Urothelium cell line (cell line): ENCODE data around the gene PTGIR.
A peak's percentile ranks its signal among the peaks of the same experiment; 100 is the strongest.
"Not testable (repeated sequence)": the region's sequence is repeated elsewhere in the genome, so short reads cannot be mapped to it uniquely, and the experiment has no call there.

Experiments used
- DNase-seq: peaks from one replicate; pipeline ENCODE4 v3.0.0; 2011; ENCODE audit warnings: low spot score, mixed read lengths
- FAIRE-seq: peaks from 2 replicates; lab custom pipeline; 2011; peaks lifted over from hg19 to GRCh38; lab: Jason Lieb, UNC

PTGIR gene

GRCh38 chr19:46639358-46640182 is 14.7 kb upstream of the PTGIR start:
- no peak for FAIRE-seq
- DNase-seq = peak; percentile 69

DNA sequence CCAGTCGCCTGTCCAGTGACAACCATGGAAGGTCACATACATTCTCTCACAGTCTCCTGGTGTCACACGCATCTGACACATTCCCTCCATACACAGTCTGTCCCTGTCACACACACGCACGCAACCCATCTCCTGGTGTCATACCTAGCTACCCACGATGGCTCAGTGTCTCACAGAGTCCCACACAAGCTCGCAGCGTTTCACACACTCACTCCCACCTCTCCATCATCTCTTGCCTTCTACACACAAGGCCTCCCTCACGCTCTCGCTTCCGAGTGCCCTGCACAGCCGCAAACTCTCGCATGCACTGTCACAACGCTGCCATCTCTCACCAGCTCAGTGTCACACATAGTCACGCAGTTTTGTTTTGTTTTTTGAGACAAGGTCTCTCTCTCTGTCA is 12.3 kb upstream of the PTGIR start:
- FAIRE-seq (peak; percentile 48), DNase-seq (no peak)

GRCh38 chr19:46635920-46636761 is 11.3 kb upstream of the PTGIR start, which contains the start of gene GNG8:
GNG8 (minus strand) TSS chr19:46636202; CDS start chr19:46634682, 1,520 bp downstream.
- DNase-seq (no peak), FAIRE-seq (no peak)

DNA sequence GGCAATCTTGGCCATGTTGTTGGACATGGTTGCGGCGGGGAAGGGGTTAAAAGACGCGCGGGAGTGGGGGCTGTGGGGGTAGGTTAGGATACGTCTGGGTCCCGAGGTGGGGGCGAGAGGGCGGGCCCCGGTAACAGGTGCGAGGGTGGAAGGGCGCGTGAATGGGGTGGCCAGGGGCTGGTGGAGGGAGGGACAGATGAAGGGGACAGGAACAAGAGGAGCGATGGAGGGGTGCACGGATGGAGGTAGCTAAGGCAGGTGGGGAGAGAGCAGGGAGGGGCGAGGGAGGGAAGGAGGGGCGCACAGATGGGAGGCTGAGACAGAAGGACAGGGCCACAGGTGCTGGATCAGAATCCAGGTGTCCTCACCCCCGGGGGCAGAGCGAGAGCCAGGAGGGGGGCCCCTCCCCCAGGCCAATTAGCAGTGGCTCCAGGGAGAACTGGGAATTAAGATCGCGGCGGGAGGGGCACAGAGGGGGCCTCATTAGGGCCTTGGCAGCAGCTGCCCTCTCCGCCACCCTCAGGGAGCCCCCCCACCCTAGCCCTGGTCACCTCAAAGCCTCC is 9.8 kb upstream of the PTGIR start:
- FAIRE-seq (no peak), DNase-seq (no peak)

- peak; percentile 86 for FAIRE-seq
- peak; percentile 85 for DNase-seq
These were observed 9.3 kb upstream of the PTGIR start for GRCh38 chr19:46634045-46634655.

- no peak for DNase-seq
- FAIRE-seq = no peak
These were observed 8.2 kb upstream of the PTGIR start for GRCh38 chr19:46633130-46633529.

GRCh38 chr19:46631481-46631880 is 6.6 kb upstream of the PTGIR start:
- DNase-seq (no peak), FAIRE-seq (no peak)

DNA sequence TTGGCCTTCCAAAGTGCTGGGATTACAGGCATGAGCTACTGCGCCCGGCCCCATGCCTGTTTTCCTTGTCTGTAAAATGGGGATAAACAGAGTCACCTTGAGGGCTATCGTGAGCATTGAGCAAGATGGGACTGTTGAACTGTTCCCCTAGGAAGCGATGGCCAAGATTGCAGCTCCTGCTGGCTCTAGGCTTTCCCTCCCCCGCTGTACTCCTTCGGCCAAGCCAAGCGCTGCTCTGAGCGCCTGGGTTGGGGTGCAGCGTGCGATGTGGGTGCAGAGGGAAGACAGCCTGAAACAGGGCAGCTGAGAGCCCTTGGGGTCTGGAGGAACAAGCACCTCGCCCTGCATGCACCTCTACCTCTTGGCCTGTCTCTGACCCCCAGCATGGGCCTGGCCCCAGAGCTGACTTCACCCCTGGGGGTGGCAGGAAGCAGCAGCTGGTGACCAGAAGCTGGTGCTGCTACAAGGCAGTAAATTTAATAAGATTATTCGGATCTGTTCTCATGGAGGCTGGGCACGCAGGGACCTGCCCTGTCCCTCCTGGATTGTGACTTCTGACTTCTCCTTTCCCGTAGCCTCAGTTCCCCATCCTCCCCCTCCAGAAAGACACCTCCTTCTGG is 5.8 kb upstream of the PTGIR start:
- no peak for FAIRE-seq

GRCh38 chr19:46629546-46630025 is 4.7 kb upstream of the PTGIR start:
- no peak for FAIRE-seq
- DNase-seq = no peak

More for the DNA sequence above, 5.8 kb upstream of the PTGIR start:
- DNase-seq = no peak

GRCh38 chr19:46628970-46629369 is 4.1 kb upstream of the PTGIR start:
- not testable (repeated sequence) for FAIRE-seq, DNase-seq

- no peak for DNase-seq
- FAIRE-seq = no peak
These were observed 1.6 kb upstream of the PTGIR start for GRCh38 chr19:46626446-46626845.

GRCh38 chr19:46625731-46626130 is 842 bp upstream of the PTGIR start:
- FAIRE-seq (no peak), DNase-seq (no peak)

DNA sequence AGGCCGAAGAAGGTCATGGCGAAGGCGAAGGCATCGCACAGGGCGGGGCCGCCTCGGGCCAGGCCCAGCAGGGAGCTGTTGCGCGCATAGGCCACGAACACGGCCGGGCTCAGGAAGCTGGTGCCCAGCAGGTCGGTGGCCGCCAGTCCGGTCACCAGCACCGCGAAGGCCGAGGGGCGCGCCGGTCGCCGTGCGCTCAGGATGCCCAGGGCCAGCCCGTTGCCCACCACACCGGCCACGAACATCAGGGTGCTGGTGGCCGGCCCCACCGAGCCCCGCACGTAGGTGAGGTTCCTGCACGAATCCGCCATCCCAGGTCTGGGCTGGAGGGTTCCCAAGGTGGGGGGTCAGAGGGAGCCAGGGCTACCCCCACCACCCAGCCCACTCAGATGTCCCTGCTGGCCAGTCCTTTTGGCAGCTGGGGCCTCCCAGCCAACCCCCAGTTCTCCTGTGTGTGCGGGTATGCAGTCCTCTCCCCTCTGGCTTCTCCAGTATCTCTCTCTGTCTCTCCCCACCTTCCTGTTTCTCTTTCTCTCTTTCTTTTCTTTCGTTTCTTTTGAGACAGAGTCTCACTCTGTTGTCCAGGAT is 880 bp downstream of the PTGIR start:
- DNase-seq (no peak), FAIRE-seq (no peak)

DNA sequence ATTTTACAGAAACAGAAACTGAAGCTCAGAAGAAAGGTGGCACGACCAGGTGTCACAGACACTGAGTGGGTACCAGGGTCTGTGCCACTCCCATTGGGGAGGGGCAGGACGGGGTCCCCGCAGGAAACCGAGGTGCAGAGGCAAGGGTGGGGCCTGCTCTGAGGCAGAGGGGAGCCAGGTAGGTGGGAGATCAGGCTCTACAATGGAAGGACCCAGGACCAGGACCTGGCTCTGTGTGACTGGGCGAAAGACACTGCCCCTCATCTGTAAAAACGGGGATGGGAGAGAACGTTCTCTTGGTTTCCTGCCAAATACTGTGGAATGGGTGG is 2.8 kb downstream of the PTGIR start:
- DNase-seq (no peak), FAIRE-seq (no peak)

DNA sequence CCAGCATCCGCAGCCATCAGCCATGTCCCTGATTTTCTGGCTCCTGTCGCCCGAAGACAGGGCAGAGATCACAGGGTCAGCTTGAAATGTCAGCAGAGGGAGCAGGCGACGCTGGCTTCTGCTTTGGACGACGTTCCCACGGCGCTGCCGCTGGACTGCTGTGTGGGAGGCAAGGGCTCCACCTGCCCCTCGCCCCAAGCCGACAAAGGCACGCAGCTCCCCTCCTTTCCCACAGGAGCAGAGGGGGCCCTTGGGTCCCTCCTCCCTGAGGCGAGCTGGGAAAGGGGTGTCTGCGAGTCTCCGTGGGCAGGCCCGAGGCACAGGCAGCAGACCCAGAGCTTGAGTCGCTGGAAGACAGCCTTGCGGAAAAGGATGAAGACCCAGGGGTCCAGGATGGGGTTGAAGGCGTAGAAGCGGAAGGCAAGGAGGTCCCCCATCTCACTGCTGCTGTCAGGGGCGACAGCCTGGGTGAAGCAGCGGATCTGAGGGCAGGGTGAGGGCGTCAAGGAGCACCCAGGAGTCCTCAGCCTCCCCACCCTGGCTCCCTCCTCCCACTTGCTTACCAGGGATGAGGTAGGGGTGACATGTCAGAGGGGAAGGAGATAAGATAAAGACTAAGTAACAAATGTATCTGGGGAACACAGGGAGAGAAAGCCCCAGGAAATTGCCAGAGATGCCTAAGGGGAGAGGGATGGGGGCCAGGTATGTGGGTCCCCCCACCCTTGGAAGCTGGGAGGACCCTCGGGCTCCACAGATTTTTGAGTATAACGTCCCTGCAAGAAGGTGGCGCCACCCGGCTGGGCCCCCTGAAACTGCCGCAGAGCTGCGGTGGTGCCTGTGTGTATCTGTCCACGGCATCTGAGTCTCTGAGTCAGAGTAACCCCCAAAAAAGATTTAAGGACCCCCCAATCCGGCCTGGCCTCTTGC is 3.4 kb downstream of the PTGIR start:
- no peak for DNase-seq
- FAIRE-seq = no peak

- DNase-seq = no peak
- no peak for FAIRE-seq
These were observed 4.2 kb downstream of the PTGIR start for GRCh38 chr19:46620716-46621115.

DNA sequence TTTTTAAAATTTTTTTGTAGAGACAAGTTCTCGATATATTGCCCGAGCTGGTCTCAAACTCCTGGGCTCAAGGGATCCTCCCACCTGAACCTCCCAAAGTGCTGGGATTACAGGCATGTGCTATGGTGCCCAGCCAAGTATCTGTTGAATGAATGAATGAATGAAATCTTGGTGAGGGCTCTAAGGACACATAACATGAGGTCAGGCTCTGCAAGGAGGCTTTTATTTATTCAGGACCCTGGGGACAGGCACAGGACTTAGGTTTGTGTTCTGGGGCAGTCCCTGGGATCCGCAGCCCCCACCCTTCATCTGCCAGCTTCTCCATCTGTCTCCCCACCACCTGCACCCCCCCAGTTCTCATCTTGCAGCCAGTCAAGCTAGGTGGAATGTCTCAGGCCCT is 4.6 kb downstream of the PTGIR start:
- FAIRE-seq (no peak), DNase-seq (no peak)

- DNase-seq (no peak), FAIRE-seq (no peak)
These were observed 6.1 kb downstream of the PTGIR start for GRCh38 chr19:46618670-46619231.

DNA sequence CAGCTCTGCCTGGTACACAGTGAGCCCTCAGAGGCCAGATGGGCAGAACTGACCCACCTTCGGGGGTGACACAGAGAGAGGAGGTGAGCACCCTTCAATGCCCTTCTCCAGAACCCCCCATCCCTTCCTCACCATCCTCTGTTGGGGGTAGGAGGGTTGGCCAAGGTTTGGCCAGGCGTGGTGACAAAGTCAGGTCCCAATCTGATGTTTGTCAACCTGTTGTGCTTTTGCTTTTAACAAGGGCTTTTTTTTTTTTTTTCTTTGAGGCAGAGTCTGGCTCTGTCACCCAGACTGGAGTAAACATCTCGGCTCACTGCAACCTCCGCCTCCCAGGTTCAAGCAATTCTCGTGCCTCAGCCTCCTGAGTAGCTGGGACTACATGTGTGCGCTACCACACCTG is 7.3 kb downstream of the PTGIR start:
- FAIRE-seq = no peak
- DNase-seq = no peak
